B cell (primary cell): ENCODE results near the gene HLA-DMA. TPM values are rescaled to one million over a fixed set of nuclear protein-coding genes. Genes with fewer than 3 reads are reported as not detected.

ENCODE experiments used
- ATAC-seq: fragments of 200-7000 bp; cut with Tn5 transposase; one replicate; pipeline ENCODE4 v1.10.0; 2021; ENCODE audit warnings: low read depth, mild to moderate bottlenecking, moderate number of reproducible peaks, moderate library complexity
- CTCF ChIA-PET: fragments of 350-600 bp; sonication (Branson Sonifier 250); formaldehyde crosslinking; loops from one replicate; lab custom pipeline; 2021; ENCODE audit warnings: antibody characterized with exemption, inconsistent platforms; lab: Charles Lee
- POLR2A ChIA-PET: fragments of 350-600 bp; sonication (Branson Sonifier 250); formaldehyde crosslinking; loops from one replicate; lab custom pipeline; 2021; ENCODE audit warnings: antibody characterized with exemption; lab: Charles Lee
- DNase-seq: peaks from one replicate; pipeline ENCODE4 v3.0.0; 2013
- H2AFZ ChIP-seq: 2 replicates; pipeline ENCODE4 v1.6.1; 2012; ENCODE audit warnings: mild to moderate bottlenecking, low read depth, low read length; ENCODE audit not compliant: insufficient read depth, poor library complexity, severe bottlenecking
- H3K27ac ChIP-seq, 2 donors: 1 replicate in 1 of 2; 2 replicates in 1 of 2; pipeline ENCODE4 v1.5.1; 2012 to 2013; ENCODE audit warnings: low read length in 2 of 2, mild to moderate bottlenecking in 2 of 2, moderate library complexity in 1 of 2
- H3K27me3 ChIP-seq, 4 experiments: fragments of 200-600 bp in 1 of 4; sonication (generic) in 1 of 4; replicated peaks in 1 of 4; 1 replicate in 2 of 4; 2 replicates in 2 of 4; pipeline versions ENCODE4 v1.6.1 to v1.7.0; 2013 to 2016; ENCODE audit warnings: low read length in 3 of 4, mild to moderate bottlenecking in 2 of 4, mixed read lengths in 1 of 4, moderate library complexity in 1 of 4; ENCODE audit not compliant: insufficient read depth in 4 of 4, control insufficient read depth in 3 of 4; ENCODE audit errors: control extremely low read depth in 1 of 4
- H3K36me3 ChIP-seq, 2 experiments: replicated peaks in 1 of 2; 1 replicate in 1 of 2; 2 replicates in 1 of 2; pipeline versions ENCODE4 v1.6.1 to v1.7.1; 2013; ENCODE audit warnings: low read length in 1 of 2; ENCODE audit not compliant: insufficient read depth in 2 of 2, control insufficient read depth in 1 of 2; ENCODE audit errors: control extremely low read depth in 1 of 2, extremely low read depth in 1 of 2
- H3K4me1 ChIP-seq, 2 donors: fragments of 200-600 bp in 1 of 2; sonication (generic) in 1 of 2; 1 replicate in 1 of 2; 2 replicates in 1 of 2; pipeline versions ENCODE4 v1.5.1 to v1.6.1; 2013 to 2017; ENCODE audit warnings: low read length in 2 of 2; ENCODE audit not compliant: control insufficient read depth in 2 of 2, insufficient read depth in 2 of 2
- H3K4me2 ChIP-seq: replicated peaks from 2 replicates; pipeline ENCODE3; 2012; ENCODE audit warnings: mild to moderate bottlenecking, low read depth, low read length; ENCODE audit not compliant: poor library complexity, severe bottlenecking
- H3K4me3 ChIP-seq, 5 experiments: fragments of 200-600 bp in 1 of 5; sonication (generic) in 1 of 5; 1 replicate in 3 of 5; 2 replicates in 2 of 5; pipeline versions ENCODE4 v1.5.1 to v1.7.0; 2011 to 2016; ENCODE audit warnings: low read length in 4 of 5, mild to moderate bottlenecking in 4 of 5, low read depth in 2 of 5, control low read depth in 1 of 5, moderate library complexity in 1 of 5; ENCODE audit not compliant: insufficient read depth in 1 of 5; ENCODE audit errors: control extremely low read depth in 1 of 5, extremely low read depth in 1 of 5
- H3K79me2 ChIP-seq: fragments of 200-600 bp; sonication (generic); one replicate; pipeline ENCODE4 v1.6.0; 2016; ENCODE audit warnings: low read length; ENCODE audit not compliant: control insufficient read depth, insufficient read depth
- H3K9ac ChIP-seq: fragments of 200-600 bp; sonication (generic); 2 replicates; pipeline ENCODE4 v1.6.1; 2017; ENCODE audit warnings: mild to moderate bottlenecking, low read length, moderate library complexity
- H3K9me3 ChIP-seq, 3 donors: one replicate each; pipeline versions ENCODE4 v1.6.1 to v1.7.1; 2013; ENCODE audit warnings: low read length in 2 of 3; ENCODE audit not compliant: control insufficient read depth in 2 of 3, insufficient read depth in 1 of 3; ENCODE audit errors: control extremely low read depth in 1 of 3
- H4K20me1 ChIP-seq: 2 replicates; pipeline ENCODE4 v1.6.0; 2012; ENCODE audit warnings: mild to moderate bottlenecking, low read length; ENCODE audit not compliant: insufficient read depth, control insufficient read depth, poor library complexity, severe bottlenecking
- H3K27ac Mint-ChIP-seq: one replicate; pipeline ENCODE4 v1.8.0; 2021; ENCODE audit warnings: mixed read lengths
- H3K27me3 Mint-ChIP-seq: one replicate; pipeline ENCODE4 v1.8.0; 2021; ENCODE audit warnings: mixed read lengths
- H3K4me1 Mint-ChIP-seq: one replicate; pipeline ENCODE4 v1.8.0; 2021; ENCODE audit warnings: mixed read lengths
- H3K4me3 Mint-ChIP-seq: one replicate; pipeline ENCODE4 v1.8.0; 2021; ENCODE audit warnings: mixed read lengths
- H3K9me3 Mint-ChIP-seq: one replicate; pipeline ENCODE4 v1.8.0; 2022; ENCODE audit warnings: mixed read lengths; ENCODE audit not compliant: insufficient read depth
- CTCF ChIP-seq: fragments of 200-600 bp; IDR thresholded peaks from one replicate; pipeline ENCODE4 v1.8.0; 2022; ENCODE audit warnings: antibody characterized with exemption, mild to moderate bottlenecking
- EZH2 ChIP-seq: IDR thresholded peaks from 2 replicates; pipeline ENCODE4 v1.6.1; 2012; ENCODE audit warnings: borderline replicate concordance, low read depth, mild to moderate bottlenecking, moderate library complexity, low read length; ENCODE audit not compliant: insufficient read depth, poor library complexity, severe bottlenecking
- WGBS: methylation state at CpG from one replicate; pipeline ENCODE4 v1.1.5; 2013; ENCODE audit warnings: missing lambda C conversion rate; ENCODE audit not compliant: insufficient coverage; 5-methylcytosine and 5-hydroxymethylcytosine counted together
- intact Hi-C: fragments of 100-400 bp; cut with micrococcal nuclease; formaldehyde crosslinking; loops from one replicate; pipeline ENCODE4 v1.10.0; 2022
- polyA plus RNA-seq: library from polyadenylated mRNA; depleted of rRNA; stranded (reverse); fragments of >200 nt; gene quantifications from 2 replicates; pipeline ENCODE4 v1.2.3, GENCODE V29; 2012
- total RNA-seq, 2 donors: library from RNA; stranded (reverse); fragments of 120-200 nt in 1 of 2; gene quantifications; 1 replicate in 1 of 2; 2 replicates in 1 of 2; pipeline versions ENCODE4 v1.2.3 to v1.2.4, GENCODE V29; 2013 to 2022

Gene HLA-DMA
- total and polyA plus RNA-seq, 2 donors (not counting 1 experiment from before 2014, with no cell fraction given) = 558 to 925 TPM

- 4% methylated on average over 5 of the region's 7 CpGs for WGBS
- H3K4me2 ChIP-seq = peak overlapping the region; percentile 81
Observed at GRCh38 chr6:32941214-32941768, 11.6 kb downstream of the HLA-DMA start.

More at GRCh38 chr6:32941214-32941768, 11.6 kb downstream of the HLA-DMA start:
- CTCF ChIA-PET = interaction anchor here (0.7 to 15.8 kb wide), 18 partner anchors 8 to 180 kb away, joined by 3 to 462 read pairs (median 5); partner anchors contain the start of genes BRD2, HLA-DMA, PSMB9 and TAP1
- H3K36me3 ChIP-seq = peaks cover 0 to 32% of the 10 kb centered on the region in 2 experiments
- no peaks in the 10 kb centered on the region for H3K27me3 Mint-ChIP-seq
- no peaks in the 10 kb centered on the region for H3K27me3 ChIP-seq
- H3K4me1 Mint-ChIP-seq = peaks cover 77% of the 10 kb centered on the region
- peak overlapping the region; percentile 95 to 100 (median 96) for H3K4me3 ChIP-seq
- H3K27ac ChIP-seq = peak overlapping the region; percentile 97 to 98
- intact Hi-C loops = loop anchor here (1.0 to 10.0 kb wide), 9 partner anchors 8 to 669 kb away; partner anchors contain the start of genes HLA-DMA, HLA-DOB and PSMB8
- no peak overlapping the region for H2AFZ ChIP-seq
- H3K9me3 ChIP-seq = no peaks in the 10 kb centered on the region
- no peaks in the 10 kb centered on the region for H3K9me3 Mint-ChIP-seq
- POLR2A ChIA-PET = interaction anchor here (0.6 to 7.4 kb wide), 14 partner anchors 9 to 139 kb away, joined by 3 to 326 read pairs (median 8); partner anchors contain the start of genes BRD2, HLA-DMA, PSMB8 and PSMB9
- TF ChIP-seq CTCF (no peak), EZH2 (no peak)
- DNase-seq (peak; percentile 94), ATAC-seq (peak; percentile 48)
- peaks cover 68% of the 10 kb centered on the region for H3K79me2 ChIP-seq
- peaks cover 66 to 82% of the 10 kb centered on the region in 2 donors for H3K4me1 ChIP-seq
- H3K9ac ChIP-seq = peak overlapping the region; percentile 93
- peak overlapping the region; percentile 96 for H3K4me3 Mint-ChIP-seq
- H3K27ac Mint-ChIP-seq = peak overlapping the region; percentile 99
- H4K20me1 ChIP-seq = peaks cover 4% of the 10 kb centered on the region
